GM10266 (cell line): ENCODE results near the gene RTKN2.

ENCODE experiments used
- DNase-seq: peaks from one replicate; pipeline ENCODE4 v3.0.0; 2012; ENCODE audit errors: extremely low spot score
- CTCF ChIP-seq: IDR thresholded peaks from 2 replicates; pipeline ENCODE4 v1.5.1; 2012; ENCODE audit warnings: mild to moderate bottlenecking, low read depth; ENCODE audit not compliant: control insufficient read depth, insufficient read depth; ENCODE audit errors: missing control alignments

RTKN2 gene

GRCh38 chr10:62270020-62270419 is 1.4 kb upstream of the RTKN2 start:
- DNase-seq: no peak
- no peak for TF ChIP-seq CTCF

- DNase-seq: no peak
- TF ChIP-seq CTCF: no peak
Measured at GRCh38 chr10:62268027-62268398, 631 bp downstream of the RTKN2 start.

- no peak for DNase-seq
- TF ChIP-seq CTCF: no peak
Measured at GRCh38 chr10:62266611-62267010, 2.0 kb downstream of the RTKN2 start.

GRCh38 chr10:62266147-62266546 is 2.5 kb downstream of the RTKN2 start:
- DNase-seq: no peak
- TF ChIP-seq CTCF: no peak

GRCh38 chr10:62264702-62265436 is 3.8 kb downstream of the RTKN2 start:
- peak; percentile 38 for TF ChIP-seq CTCF
- peak; percentile 42 for DNase-seq

GRCh38 chr10:62264126-62264525 is 4.5 kb downstream of the RTKN2 start:
- no peak for TF ChIP-seq CTCF

GRCh38 chr10:62261666-62262065 is 7.0 kb downstream of the RTKN2 start:
- TF ChIP-seq CTCF: no peak
- DNase-seq: no peak

More at GRCh38 chr10:62264126-62264525, 4.5 kb downstream of the RTKN2 start:
- no peak for DNase-seq
